ENCODE measurements around the gene MMP2.

GRCh38 chr16:55436587-55436986 lies 42.4 kb upstream of the MMP2 start:
- TF ChIP-seq CTCF (IDR thresholded peaks at IDR 0.05) = no peak
- TF ChIP-seq POLR2A (IDR thresholded peaks at IDR 0.05; ENCODE audit: low read depth) = no peak
- TF ChIP-seq POLR2AphosphoS5 (IDR thresholded peaks at IDR 0.05) = no peak

All from esophagus muscularis mucosa (tissue), 3 donors.